Prostate gland (tissue), 2 donors: ENCODE results near the gene XPO4.

Source experiments
- CTCF ChIP-seq, 4 experiments: fragments of 200-600 bp in 2 of 4; fragments of 450-650 bp in 2 of 4; sonication (generic) in 2 of 4; IDR thresholded peaks; 1 replicate in 3 of 4; 2 replicates in 1 of 4; pipeline ENCODE4 v1.5.1; 2016 to 2019; ENCODE audit warnings: antibody characterized with exemption in 4 of 4, mild to moderate bottlenecking in 2 of 4, moderate library complexity in 2 of 4
- POLR2A ChIP-seq: fragments of 450-650 bp; IDR thresholded peaks from one replicate; pipeline ENCODE4 v1.6.1; 2016; ENCODE audit warnings: antibody characterized with exemption, mild to moderate bottlenecking
- POLR2AphosphoS5 ChIP-seq: sonication (generic); formaldehyde crosslinking; IDR thresholded peaks from one replicate; pipeline ENCODE4 v1.6.1; 2017; ENCODE audit warnings: antibody characterized with exemption

- no peak for TF ChIP-seq POLR2A
- no peak for TF ChIP-seq CTCF (IDR thresholded peaks at IDR 0.05)
- no peak for TF ChIP-seq POLR2AphosphoS5
These were observed 77.1 kb downstream of the XPO4 start for GRCh38 chr13:20825477-20825875.
